Measurements from ENCODE around the gene PBX1.

Gene PBX1

GRCh38 chr1:164682570-164682969 is 123.6 kb downstream of the PBX1 start:
- DNase-seq (ENCODE audit: low spot score in 2 of 2) (no peak), ATAC-seq (replicated peaks; ENCODE audit: extremely low read depth, poor library complexity, severe bottlenecking) (no peak)
- Mint-ChIP-seq H3K4me3 (no peak overlapping the region), H3K27ac (ENCODE audit: low read depth) (no peak overlapping the region), H3K9me3 (peaks cover 3% of the 10 kb centered on the region), H3K36me3 (ENCODE audit: insufficient read depth) (no peaks in the 10 kb centered on the region), H3K4me1 (no peaks in the 10 kb centered on the region), H3K27me3 (no peaks in the 10 kb centered on the region)

- Mint-ChIP-seq H3K4me1 (no peaks in the 10 kb centered on the region), H3K4me3 (no peak overlapping the region), H3K9me3 (no peaks in the 10 kb centered on the region), H3K36me3 (ENCODE audit: insufficient read depth) (no peaks in the 10 kb centered on the region), H3K27ac (ENCODE audit: low read depth) (no peak overlapping the region), H3K27me3 (no peaks in the 10 kb centered on the region)
- ATAC-seq (replicated peaks; ENCODE audit: extremely low read depth, poor library complexity, severe bottlenecking) (no peak), DNase-seq (ENCODE audit: low spot score in 2 of 2) (no peak)
These were observed 124.3 kb downstream of the PBX1 start for GRCh38 chr1:164683235-164683634.

GRCh38 chr1:164685266-164686035 is 126.5 kb downstream of the PBX1 start:
- DNase-seq (ENCODE audit: low spot score in 2 of 2) (no peak), ATAC-seq (replicated peaks; ENCODE audit: extremely low read depth, poor library complexity, severe bottlenecking) (no peak)

GRCh38 chr1:164687777-164688176 is 128.8 kb downstream of the PBX1 start:
- no peaks in the 10 kb centered on the region for H3K27me3 Mint-ChIP-seq
- H3K9me3 Mint-ChIP-seq = no peaks in the 10 kb centered on the region
- no peak overlapping the region for H3K4me3 Mint-ChIP-seq
- ATAC-seq (replicated peaks; ENCODE audit: extremely low read depth, poor library complexity, severe bottlenecking) (no peak), DNase-seq (ENCODE audit: low spot score in 2 of 2) (no peak)
- no peak overlapping the region for H3K27ac Mint-ChIP-seq (ENCODE audit: low read depth)
- no peaks in the 10 kb centered on the region for H3K4me1 Mint-ChIP-seq
- no peaks in the 10 kb centered on the region for H3K36me3 Mint-ChIP-seq (ENCODE audit: insufficient read depth)

More at GRCh38 chr1:164685266-164686035, 126.5 kb downstream of the PBX1 start:
- H3K4me1 Mint-ChIP-seq = no peaks in the 10 kb centered on the region
- H3K27me3 Mint-ChIP-seq = no peaks in the 10 kb centered on the region
- H3K36me3 Mint-ChIP-seq (ENCODE audit: insufficient read depth) = no peaks in the 10 kb centered on the region
- H3K9me3 Mint-ChIP-seq = no peaks in the 10 kb centered on the region
- H3K27ac Mint-ChIP-seq (ENCODE audit: low read depth) = no peak overlapping the region
- no peak overlapping the region for H3K4me3 Mint-ChIP-seq

- H3K36me3 Mint-ChIP-seq (ENCODE audit: insufficient read depth) = no peaks in the 10 kb centered on the region
- H3K4me1 Mint-ChIP-seq = no peaks in the 10 kb centered on the region
These were observed 129.8 kb downstream of the PBX1 start for GRCh38 chr1:164688791-164689190.

GRCh38 chr1:164689672-164690511 is 130.9 kb downstream of the PBX1 start:
- Mint-ChIP-seq H3K36me3 (ENCODE audit: insufficient read depth) (no peaks in the 10 kb centered on the region), H3K27ac (ENCODE audit: low read depth) (no peak overlapping the region)
- ATAC-seq (replicated peaks; ENCODE audit: extremely low read depth, poor library complexity, severe bottlenecking) = no peak

More at GRCh38 chr1:164688791-164689190, 129.8 kb downstream of the PBX1 start:
- DNase-seq (ENCODE audit: low spot score in 2 of 2) (no peak), ATAC-seq (replicated peaks; ENCODE audit: extremely low read depth, poor library complexity, severe bottlenecking) (no peak)
- no peaks in the 10 kb centered on the region for H3K9me3 Mint-ChIP-seq
- H3K4me3 Mint-ChIP-seq = no peak overlapping the region
- H3K27me3 Mint-ChIP-seq = no peaks in the 10 kb centered on the region
- H3K27ac Mint-ChIP-seq (ENCODE audit: low read depth) = no peak overlapping the region

GRCh38 chr1:164692420-164692819 is 133.4 kb downstream of the PBX1 start:
- no peaks in the 10 kb centered on the region for H3K27me3 Mint-ChIP-seq
- H3K27ac Mint-ChIP-seq (ENCODE audit: low read depth) = no peak overlapping the region
- no peak overlapping the region for H3K4me3 Mint-ChIP-seq
- H3K4me1 Mint-ChIP-seq = no peaks in the 10 kb centered on the region
- no peaks in the 10 kb centered on the region for H3K9me3 Mint-ChIP-seq
- no peak for DNase-seq (ENCODE audit: low spot score in 2 of 2)
- no peaks in the 10 kb centered on the region for H3K36me3 Mint-ChIP-seq (ENCODE audit: insufficient read depth)
- no peak for ATAC-seq (replicated peaks; ENCODE audit: extremely low read depth, poor library complexity, severe bottlenecking)

More at GRCh38 chr1:164689672-164690511, 130.9 kb downstream of the PBX1 start:
- no peaks in the 10 kb centered on the region for H3K4me1 Mint-ChIP-seq
- H3K27me3 Mint-ChIP-seq = no peaks in the 10 kb centered on the region
- DNase-seq (ENCODE audit: low spot score in 2 of 2) = no peak
- no peaks in the 10 kb centered on the region for H3K9me3 Mint-ChIP-seq
- no peak overlapping the region for H3K4me3 Mint-ChIP-seq

- DNase-seq (ENCODE audit: low spot score in 2 of 2) (no peak), ATAC-seq (replicated peaks; ENCODE audit: extremely low read depth, poor library complexity, severe bottlenecking) (no peak)
- Mint-ChIP-seq H3K27ac (ENCODE audit: low read depth) (no peak overlapping the region), H3K36me3 (ENCODE audit: insufficient read depth) (no peaks in the 10 kb centered on the region), H3K9me3 (no peaks in the 10 kb centered on the region), H3K27me3 (no peaks in the 10 kb centered on the region), H3K4me1 (no peaks in the 10 kb centered on the region), H3K4me3 (no peak overlapping the region)
These were observed 134.8 kb downstream of the PBX1 start for GRCh38 chr1:164693564-164694359.

- H3K27ac Mint-ChIP-seq (ENCODE audit: low read depth) = no peak overlapping the region
- DNase-seq (ENCODE audit: low spot score in 2 of 2) (no peak), ATAC-seq (replicated peaks; ENCODE audit: extremely low read depth, poor library complexity, severe bottlenecking) (no peak)
- no peaks in the 10 kb centered on the region for H3K4me1 Mint-ChIP-seq
- no peaks in the 10 kb centered on the region for H3K36me3 Mint-ChIP-seq (ENCODE audit: insufficient read depth)
- H3K4me3 Mint-ChIP-seq = no peak overlapping the region
- H3K27me3 Mint-ChIP-seq = no peaks in the 10 kb centered on the region
- H3K9me3 Mint-ChIP-seq = no peaks in the 10 kb centered on the region
These were observed 135.5 kb downstream of the PBX1 start for GRCh38 chr1:164694505-164694904.

GRCh38 chr1:164695956-164696665 is 137.1 kb downstream of the PBX1 start:
- no peak for ATAC-seq (replicated peaks; ENCODE audit: extremely low read depth, poor library complexity, severe bottlenecking)
- no peak overlapping the region for H3K4me3 Mint-ChIP-seq
- DNase-seq (ENCODE audit: low spot score in 2 of 2) = no peak
- H3K27ac Mint-ChIP-seq (ENCODE audit: low read depth) = no peak overlapping the region
- H3K9me3 Mint-ChIP-seq = no peaks in the 10 kb centered on the region
- H3K27me3 Mint-ChIP-seq = no peaks in the 10 kb centered on the region
- H3K4me1 Mint-ChIP-seq = no peaks in the 10 kb centered on the region
- no peaks in the 10 kb centered on the region for H3K36me3 Mint-ChIP-seq (ENCODE audit: insufficient read depth)

- no peak for ATAC-seq (replicated peaks; ENCODE audit: extremely low read depth, poor library complexity, severe bottlenecking)
- Mint-ChIP-seq H3K36me3 (ENCODE audit: insufficient read depth) (peaks cover 2% of the 10 kb centered on the region), H3K4me1 (no peaks in the 10 kb centered on the region), H3K27me3 (no peaks in the 10 kb centered on the region), H3K9me3 (no peaks in the 10 kb centered on the region), H3K27ac (ENCODE audit: low read depth) (no peak overlapping the region), H3K4me3 (no peak overlapping the region)
- no peak for DNase-seq (ENCODE audit: low spot score in 2 of 2)
These were observed 141.0 kb downstream of the PBX1 start for GRCh38 chr1:164699815-164700491.
